Prostate gland (tissue), 2 donors: Measurements from ENCODE around the gene NFATC1. TPM values are rescaled to one million over a fixed set of nuclear protein-coding genes. Genes with fewer than 3 reads are reported as not detected.

Experiments
- DNase-seq: peaks from one replicate; pipeline ENCODE4 v3.0.0-alpha.2; 2019; ENCODE audit warnings: low spot score
- H3K27ac ChIP-seq, 2 donors: fragments of 200-600 bp; sonication (generic); 2 replicates each; pipeline ENCODE4 v1.5.1; 2017 to 2019
- H3K27me3 ChIP-seq: fragments of 200-600 bp; sonication (generic); replicated peaks from 2 replicates; pipeline ENCODE4 v1.5.1; 2019; ENCODE audit not compliant: insufficient read depth
- H3K36me3 ChIP-seq, 2 donors: fragments of 200-600 bp; sonication (generic); 1 replicate in 1 of 2; 2 replicates in 1 of 2; pipeline versions ENCODE4 v1.5.1 to v1.8.1; 2017 to 2019
- H3K4me1 ChIP-seq: fragments of 200-600 bp; sonication (generic); replicated peaks from 2 replicates; pipeline ENCODE4 v1.5.1; 2019
- H3K4me3 ChIP-seq, 2 donors: fragments of 200-600 bp; sonication (generic); 2 replicates each; pipeline ENCODE4 v1.5.1; 2017 to 2019
- H3K9me3 ChIP-seq: fragments of 200-600 bp; sonication (generic); 2 replicates; pipeline ENCODE4 v1.5.1; 2017
- POLR2A ChIP-seq: fragments of 450-650 bp; IDR thresholded peaks from one replicate; pipeline ENCODE4 v1.6.1; 2016; ENCODE audit warnings: antibody characterized with exemption, mild to moderate bottlenecking
- POLR2AphosphoS5 ChIP-seq: sonication (generic); formaldehyde crosslinking; IDR thresholded peaks from one replicate; pipeline ENCODE4 v1.6.1; 2017; ENCODE audit warnings: antibody characterized with exemption
- WGBS: methylation state at CpG from one replicate; pipeline ENCODE4 v1.1.5; 2018; 5-methylcytosine and 5-hydroxymethylcytosine counted together
- intact Hi-C: fragments of 100-400 bp; cut with DNase I; formaldehyde crosslinking; loops from one replicate; pipeline ENCODE4 v1.14.2; 2022
- total RNA-seq, 2 donors: library from RNA; depleted of rRNA; stranded (reverse); fragments of >200 nt; gene quantifications; one replicate each; pipeline ENCODE4 v1.1.0, GENCODE V29; 2016
- TF ChIP-seq, protein P1 (sequence below), 4 experiments: fragments of 200-600 bp in 2 of 4; fragments of 450-650 bp in 2 of 4; sonication (generic) in 2 of 4; IDR thresholded peaks; 1 replicate in 3 of 4; 2 replicates in 1 of 4; pipeline ENCODE4 v1.5.1; 2016 to 2019; ENCODE audit warnings: antibody characterized with exemption in 4 of 4, mild to moderate bottlenecking in 2 of 4, moderate library complexity in 2 of 4

Gene NFATC1
- total RNA-seq, 2 donors from 2014 or later: 16.8 to 24.6 TPM

DNA sequence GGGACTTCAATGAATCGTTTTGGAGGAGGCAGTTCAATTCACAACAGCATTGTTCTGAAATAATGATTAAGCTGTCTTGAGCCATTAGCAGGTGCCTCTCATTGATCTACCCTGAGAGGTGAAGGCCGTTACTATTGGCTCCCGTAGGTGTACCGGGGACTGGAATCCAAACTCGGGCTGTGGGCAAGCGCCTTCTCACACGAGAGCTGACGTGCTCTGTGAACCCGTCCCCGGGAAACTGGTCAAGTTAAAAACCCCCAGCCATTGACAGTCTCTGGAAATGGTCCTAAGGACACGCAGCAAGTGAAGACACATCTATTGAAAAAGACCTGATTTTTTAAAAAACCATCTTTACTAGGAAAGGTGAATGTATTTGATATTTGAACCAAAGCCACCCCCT lies 8.1 kb upstream of the NFATC1 start:
- intact Hi-C loops: no loop called here
- Histone ChIP-seq H3K4me3 (no peak overlapping the region), H3K36me3 (no peaks in the 10 kb centered on the region), H3K27me3 (no peaks in the 10 kb centered on the region), H3K9me3 (no peaks in the 10 kb centered on the region), H3K4me1 (no peaks in the 10 kb centered on the region), H3K27ac (no peak overlapping the region)
- 36% methylated on average over 11 of the region's 11 CpGs for WGBS
- DNase-seq: no peak
- TF ChIP-seq POLR2AphosphoS5 (no peak), POLR2A (no peak)
- TF ChIP-seq, protein P1, sequence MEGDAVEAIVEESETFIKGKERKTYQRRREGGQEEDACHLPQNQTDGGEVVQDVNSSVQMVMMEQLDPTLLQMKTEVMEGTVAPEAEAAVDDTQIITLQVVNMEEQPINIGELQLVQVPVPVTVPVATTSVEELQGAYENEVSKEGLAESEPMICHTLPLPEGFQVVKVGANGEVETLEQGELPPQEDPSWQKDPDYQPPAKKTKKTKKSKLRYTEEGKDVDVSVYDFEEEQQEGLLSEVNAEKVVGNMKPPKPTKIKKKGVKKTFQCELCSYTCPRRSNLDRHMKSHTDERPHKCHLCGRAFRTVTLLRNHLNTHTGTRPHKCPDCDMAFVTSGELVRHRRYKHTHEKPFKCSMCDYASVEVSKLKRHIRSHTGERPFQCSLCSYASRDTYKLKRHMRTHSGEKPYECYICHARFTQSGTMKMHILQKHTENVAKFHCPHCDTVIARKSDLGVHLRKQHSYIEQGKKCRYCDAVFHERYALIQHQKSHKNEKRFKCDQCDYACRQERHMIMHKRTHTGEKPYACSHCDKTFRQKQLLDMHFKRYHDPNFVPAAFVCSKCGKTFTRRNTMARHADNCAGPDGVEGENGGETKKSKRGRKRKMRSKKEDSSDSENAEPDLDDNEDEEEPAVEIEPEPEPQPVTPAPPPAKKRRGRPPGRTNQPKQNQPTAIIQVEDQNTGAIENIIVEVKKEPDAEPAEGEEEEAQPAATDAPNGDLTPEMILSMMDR (IDR thresholded peaks at IDR 0.05): no peak

DNA sequence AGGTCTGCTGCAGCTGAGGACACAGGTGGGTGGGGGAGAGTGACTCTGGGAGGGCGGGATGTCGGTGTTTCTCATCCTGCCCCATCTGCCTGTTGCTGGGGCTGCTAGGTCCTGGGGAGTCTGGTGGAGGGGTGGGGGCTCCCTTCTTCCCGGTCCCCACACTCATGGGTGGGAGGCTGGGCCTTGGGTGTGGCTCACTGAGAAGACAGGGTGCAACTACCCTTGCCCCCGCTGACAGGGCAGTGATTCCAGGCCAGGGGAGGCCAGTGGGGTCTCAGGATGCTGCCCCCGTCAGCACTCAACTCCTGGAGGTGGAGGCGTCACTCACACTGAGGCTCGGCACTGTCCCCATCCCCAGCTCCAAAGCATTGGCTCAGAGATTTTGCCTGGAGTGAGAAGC lies 7.7 kb upstream of the NFATC1 start:
- no peak overlapping the region for H3K4me3 ChIP-seq
- intact Hi-C loops: no loop called here
- H3K36me3 ChIP-seq: no peaks in the 10 kb centered on the region
- no peak for TF ChIP-seq POLR2A
- peaks cover 1% of the 10 kb centered on the region for H3K4me1 ChIP-seq
- H3K9me3 ChIP-seq: no peaks in the 10 kb centered on the region
- no peak overlapping the region for H3K27ac ChIP-seq
- H3K27me3 ChIP-seq: no peaks in the 10 kb centered on the region
- DNase-seq: no peak
- 53% methylated on average over 6 of the region's 7 CpGs for WGBS

DNA sequence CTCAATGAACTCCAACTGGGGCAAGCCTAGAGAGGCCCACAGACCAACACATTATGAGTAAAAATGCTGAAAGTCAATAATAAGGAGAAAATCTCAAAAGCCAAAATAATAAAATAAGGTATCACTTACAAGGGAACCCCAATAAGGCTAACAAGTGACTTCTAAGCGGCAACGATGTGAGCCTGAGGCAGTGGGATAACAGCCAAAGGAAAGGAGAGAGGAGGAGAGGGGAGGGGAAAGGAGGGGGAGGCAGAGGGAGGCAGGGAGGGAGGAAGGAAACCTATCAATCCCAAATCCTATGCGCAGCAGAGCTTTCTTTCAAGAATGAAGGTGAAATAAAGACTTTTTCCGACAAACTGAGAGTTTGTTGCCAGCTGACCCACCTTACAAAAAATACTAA lies 6.0 kb upstream of the NFATC1 start:
- peaks cover 3% of the 10 kb centered on the region for H3K4me1 ChIP-seq
- no peak overlapping the region for H3K4me3 ChIP-seq
- TF ChIP-seq POLR2A (no peak), POLR2AphosphoS5 (no peak)
- TF ChIP-seq, protein P1 (IDR thresholded peaks at IDR 0.05): no peak
- intact Hi-C loops: no loop called here
- DNase-seq: no peak
- H3K9me3 ChIP-seq: no peaks in the 10 kb centered on the region
- WGBS: 29% methylated on average over 4 of the region's 4 CpGs
- H3K36me3 ChIP-seq: no peaks in the 10 kb centered on the region
- H3K27ac ChIP-seq: no peak overlapping the region
- H3K27me3 ChIP-seq: no peaks in the 10 kb centered on the region

- no peaks in the 10 kb centered on the region for H3K9me3 ChIP-seq
- H3K4me3 ChIP-seq: no peak overlapping the region
- TF ChIP-seq POLR2AphosphoS5: no peak
- TF ChIP-seq POLR2A: no peak
- TF ChIP-seq, protein P1 (IDR thresholded peaks at IDR 0.05): no peak
- peaks cover 3% of the 10 kb centered on the region for H3K4me1 ChIP-seq
- intact Hi-C loops: no loop called here
- H3K36me3 ChIP-seq: no peaks in the 10 kb centered on the region
- 73% methylated on average over 8 of the region's 8 CpGs for WGBS
- no peak overlapping the region for H3K27ac ChIP-seq
- no peak for DNase-seq
- no peaks in the 10 kb centered on the region for H3K27me3 ChIP-seq
Measured at GRCh38 chr18:79392226-79392625, 3.5 kb upstream of the NFATC1 start.

DNA sequence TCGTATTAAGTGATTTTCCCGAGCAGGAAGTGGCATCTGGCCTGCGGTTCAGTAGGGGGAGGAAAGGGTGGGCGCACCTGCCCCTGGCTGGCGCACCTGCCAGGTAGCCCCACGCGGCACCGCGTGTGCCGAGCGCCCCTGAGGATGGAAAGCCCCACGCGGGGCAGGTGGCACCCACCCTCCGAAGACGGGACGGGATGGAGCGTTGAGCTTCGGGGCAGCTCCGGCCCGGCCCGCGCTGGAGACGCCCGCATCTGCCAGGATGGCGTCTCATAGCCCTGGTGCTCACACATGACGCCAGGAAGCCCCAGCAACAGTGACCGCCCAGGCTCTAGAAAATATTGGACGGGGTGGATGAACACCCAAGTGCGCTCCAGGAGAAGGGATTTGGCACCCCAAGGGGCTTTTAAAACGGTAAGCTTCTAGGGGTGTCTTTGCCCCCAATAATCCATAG lies 2.5 kb upstream of the NFATC1 start:
- no peaks in the 10 kb centered on the region for H3K9me3 ChIP-seq
- no peak for TF ChIP-seq POLR2AphosphoS5
- TF ChIP-seq POLR2A: no peak
- TF ChIP-seq, protein P1 (IDR thresholded peaks at IDR 0.05): no peak
- H3K36me3 ChIP-seq: no peaks in the 10 kb centered on the region
- peak overlapping the region; percentile 45 to 54 for H3K4me3 ChIP-seq
- H3K4me1 ChIP-seq: peaks cover 3% of the 10 kb centered on the region
- WGBS: 6% methylated on average over 30 of the region's 30 CpGs
- no peaks in the 10 kb centered on the region for H3K27me3 ChIP-seq
- intact Hi-C loops: no loop called here
- no peak for DNase-seq
- peak overlapping the region; percentile 68 to 75 for H3K27ac ChIP-seq
